ENCODE measurements around the gene MTG2. TPM values are rescaled to one million over a fixed set of nuclear protein-coding genes. Genes with fewer than 3 reads are reported as not detected.

The MTG2 gene
- total RNA-seq: 10 to 100 TPM; 18.9 to 51.2 (median 27.3) TPM

DNA sequence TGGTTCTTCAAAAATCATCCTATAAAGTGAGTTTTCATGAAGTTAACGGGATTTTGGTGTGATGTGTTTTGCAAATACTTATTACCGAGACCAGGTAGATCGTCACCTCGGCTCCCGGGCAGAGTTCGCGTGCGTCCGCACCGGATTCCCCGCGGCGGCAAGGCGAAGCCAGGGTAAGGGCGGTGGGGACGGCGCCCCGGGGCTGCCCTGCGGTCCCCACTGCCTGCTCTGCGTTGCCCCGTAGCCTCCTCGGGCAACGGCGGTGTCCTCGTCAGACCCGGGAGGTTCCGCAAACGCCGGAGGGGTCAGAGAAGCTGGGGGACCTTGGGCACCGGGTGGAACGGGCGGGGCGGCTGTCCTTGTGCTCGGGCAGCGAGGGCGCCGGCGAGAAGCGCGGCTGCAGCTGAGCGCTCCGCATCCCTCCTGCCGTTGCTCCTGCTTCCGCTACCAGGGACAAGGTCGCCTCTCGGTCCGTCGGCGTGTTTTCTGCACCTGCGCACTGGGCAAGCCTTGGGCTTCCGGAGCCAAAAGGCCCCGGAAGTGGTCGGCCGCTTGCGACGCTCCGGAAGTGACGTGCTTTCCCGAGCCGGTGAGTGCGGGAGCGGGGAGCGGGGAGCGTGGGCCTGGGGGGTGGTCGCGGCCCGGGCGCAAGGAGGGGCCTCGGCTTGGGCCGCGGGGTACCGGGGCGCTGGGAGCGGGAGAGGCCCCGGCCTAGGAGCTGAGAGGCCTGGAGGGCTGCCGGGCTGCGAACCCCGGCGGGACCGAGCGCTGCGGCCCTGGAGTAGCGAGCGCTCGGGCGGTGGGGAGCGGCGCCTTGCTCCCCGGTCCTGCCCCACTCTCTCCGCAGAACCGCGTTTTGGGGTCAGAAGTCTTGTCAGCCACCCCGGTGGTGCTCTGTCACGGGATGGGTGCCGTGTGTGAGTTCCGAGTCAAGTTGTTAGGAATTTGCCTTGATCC is at the start of gene MTG2:
MTG2 (plus strand) TSS at position 560 of the 957 bp plus-strand sequence. CDS start 10,393 bp downstream, outside the sequence.
- ATAC-seq (replicated peaks in 6 of 8): peak; percentile 92 to 98 (median 96)
- in situ Hi-C loops (cut with MboI; ENCODE audit: low pct_unique_long_range_greater_than_20kb in 2 of 9, low sequenced_read_pairs in 9 of 9, unreplicated experiment in 9 of 9): loop anchor here in 1 of 9 experiments (25.0 kb wide), 1 partner anchor 205 kb away; the partner anchor contains the start of gene RPS21
- Histone ChIP-seq H3K4me1 (replicated peaks in 1 of 2) (peaks cover 10 to 13% of the 10 kb centered on the region in 2 donors), H3K27ac (peak within 1 kb of the TSS; percentile 83 to 93), H3K4me3 (peak within 1 kb of the TSS; percentile 72 to 99 (median 81))
- 0 to 2% (median 1%) methylated on average over 2 to 16 of the region's 96 CpGs; no CpG with 5 or more reads in 2 of the 10 experiments for WGBS, 10 experiments

GRCh38 chr20:62133051-62133845 is 49.6 kb upstream of the MTG2 start:
- no peaks in the 10 kb centered on the region for H3K4me1 ChIP-seq (replicated peaks in 1 of 2)
- H3K27ac ChIP-seq: no peak overlapping the region
- in situ Hi-C loops (cut with MboI; ENCODE audit: low pct_unique_long_range_greater_than_20kb in 2 of 9, low sequenced_read_pairs in 9 of 9, unreplicated experiment in 9 of 9): loop anchor here in 5 of 9 experiments (25.0 kb wide), 1 partner anchor 121 kb away; no protein-coding TSS in a partner anchor
- 80 to 100% (median 97%) methylated on average over 1 to 6 of the region's 29 CpGs; no CpG with 5 or more reads in 6 of the 10 experiments for WGBS, 10 experiments
- ATAC-seq (replicated peaks in 6 of 8): peak in 3 of 8 experiments; percentile 5 to 19 (median 10)
- H3K4me3 ChIP-seq: no peak overlapping the region

DNA sequence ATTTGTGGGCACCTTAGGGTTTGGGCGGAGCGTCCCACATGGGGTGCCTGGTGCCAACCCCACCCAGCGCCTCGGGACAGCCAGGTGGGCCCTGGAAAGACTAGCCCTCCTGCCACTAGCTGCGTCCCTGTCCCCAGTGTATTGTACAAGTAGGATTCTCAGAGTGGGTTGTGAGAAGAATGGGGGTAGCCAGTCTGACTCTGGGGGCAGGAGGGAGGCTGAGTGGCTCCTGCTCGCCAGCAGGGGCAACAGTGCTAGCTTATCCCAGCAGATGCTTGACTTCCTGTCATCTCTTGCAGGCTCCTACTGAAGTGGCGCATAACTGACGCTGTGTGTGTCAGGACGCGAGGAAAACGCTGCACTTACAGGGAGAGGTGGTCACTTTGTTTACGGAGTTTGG is 49.0 kb upstream of the MTG2 start:
- 80 to 100% (median 91%) methylated on average over 1 to 9 of the region's 12 CpGs; no CpG with 5 or more reads in 2 of the 10 experiments for WGBS, 10 experiments
- Histone ChIP-seq H3K4me3 (no peak overlapping the region), H3K4me1 (replicated peaks in 1 of 2) (no peaks in the 10 kb centered on the region), H3K27ac (no peak overlapping the region)
- peak in 5 of 8 experiments; percentile 3 to 44 (median 3) for ATAC-seq (replicated peaks in 6 of 8)
- in situ Hi-C loops (cut with MboI; ENCODE audit: low pct_unique_long_range_greater_than_20kb in 2 of 9, low sequenced_read_pairs in 9 of 9, unreplicated experiment in 9 of 9): loop anchor here in 5 of 9 experiments (25.0 kb wide), 1 partner anchor 122 kb away; no protein-coding TSS in a partner anchor

DNA sequence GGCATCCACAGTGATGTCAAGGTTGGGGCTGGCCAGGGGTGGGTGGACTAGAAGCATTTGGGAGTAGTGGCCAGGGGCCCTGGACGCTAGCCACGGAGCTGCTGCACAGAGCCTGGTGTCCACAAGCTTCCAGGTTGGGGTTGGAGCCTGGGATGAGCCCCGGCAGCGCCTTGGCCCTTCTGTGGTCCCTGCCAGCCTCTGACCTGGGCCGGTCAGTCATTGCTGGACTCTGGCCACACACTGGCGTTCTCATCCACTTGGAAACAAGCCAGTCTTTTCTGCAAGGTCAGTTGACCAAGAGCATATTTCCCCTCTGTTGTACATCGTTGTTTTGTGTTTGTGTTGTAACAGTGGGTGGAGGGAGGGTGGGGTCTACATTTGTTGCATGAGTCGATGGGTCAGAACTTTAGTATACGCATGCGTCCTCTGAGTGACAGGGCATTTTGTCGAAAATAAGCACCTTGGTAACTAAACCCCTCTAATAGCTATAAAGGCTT is 48.0 kb upstream of the MTG2 start:
- WGBS, 10 experiments: 0 to 100% (median 76%) methylated on average over 1 to 5 of the region's 11 CpGs; no CpG with 5 or more reads in 2 of the 10 experiments
- Histone ChIP-seq H3K4me1 (replicated peaks in 1 of 2) (no peaks in the 10 kb centered on the region), H3K27ac (peak overlapping the region in 1 of 2 donors; percentile 50), H3K4me3 (no peak overlapping the region)
- in situ Hi-C loops (cut with MboI; ENCODE audit: low pct_unique_long_range_greater_than_20kb in 2 of 9, low sequenced_read_pairs in 9 of 9, unreplicated experiment in 9 of 9): loop anchor here in 5 of 9 experiments (25.0 kb wide), 1 partner anchor 122 kb away; no protein-coding TSS in a partner anchor
- peak in 5 of 8 experiments; percentile 2 to 78 (median 7) for ATAC-seq (replicated peaks in 6 of 8)

GRCh38 chr20:62135573-62136266 is 47.1 kb upstream of the MTG2 start:
- Histone ChIP-seq H3K4me3 (no peak overlapping the region), H3K27ac (no peak overlapping the region), H3K4me1 (replicated peaks in 1 of 2) (no peaks in the 10 kb centered on the region)
- ATAC-seq (replicated peaks in 6 of 8): no peak
- in situ Hi-C loops (cut with MboI; ENCODE audit: low pct_unique_long_range_greater_than_20kb in 2 of 9, low sequenced_read_pairs in 9 of 9, unreplicated experiment in 9 of 9): loop anchor here in 5 of 9 experiments (25.0 kb wide), 1 partner anchor 123 kb away; no protein-coding TSS in a partner anchor
- WGBS, 10 experiments: 89 to 100% (median 100%) methylated on average over 1 to 7 of the region's 8 CpGs; no CpG with 5 or more reads in 2 of the 10 experiments

- peak; percentile 11 to 74 (median 64) for ATAC-seq (replicated peaks in 6 of 8)
- in situ Hi-C loops (cut with MboI; ENCODE audit: low pct_unique_long_range_greater_than_20kb in 2 of 9, low sequenced_read_pairs in 9 of 9, unreplicated experiment in 9 of 9): loop anchor here in 5 of 9 experiments (25.0 kb wide), 1 partner anchor 124 kb away; no protein-coding TSS in a partner anchor
- H3K4me3 ChIP-seq: no peak overlapping the region
- no peak overlapping the region for H3K27ac ChIP-seq
- peaks cover 4 to 7% of the 10 kb centered on the region in 2 donors for H3K4me1 ChIP-seq (replicated peaks in 1 of 2)
- 32 to 64% (median 52%) methylated on average over 3 to 7 of the region's 8 CpGs for WGBS, 10 experiments
These were observed 46.3 kb upstream of the MTG2 start for GRCh38 chr20:62136283-62137091.

DNA sequence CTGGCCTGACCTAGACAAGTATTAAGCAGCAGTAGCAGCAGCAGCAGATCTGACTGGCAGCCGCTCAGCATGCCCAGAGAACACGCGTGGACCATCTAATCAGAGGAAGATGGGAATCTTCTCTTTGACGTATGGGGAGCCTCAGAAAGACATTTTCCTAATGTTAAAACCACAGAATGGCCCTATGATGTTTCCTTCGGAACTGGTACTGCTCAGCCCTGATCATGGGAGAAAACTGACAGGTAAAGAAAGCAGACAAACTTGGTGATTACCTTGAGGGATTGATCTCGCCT is 45.8 kb upstream of the MTG2 start:
- ATAC-seq (replicated peaks in 6 of 8): no peak

DNA sequence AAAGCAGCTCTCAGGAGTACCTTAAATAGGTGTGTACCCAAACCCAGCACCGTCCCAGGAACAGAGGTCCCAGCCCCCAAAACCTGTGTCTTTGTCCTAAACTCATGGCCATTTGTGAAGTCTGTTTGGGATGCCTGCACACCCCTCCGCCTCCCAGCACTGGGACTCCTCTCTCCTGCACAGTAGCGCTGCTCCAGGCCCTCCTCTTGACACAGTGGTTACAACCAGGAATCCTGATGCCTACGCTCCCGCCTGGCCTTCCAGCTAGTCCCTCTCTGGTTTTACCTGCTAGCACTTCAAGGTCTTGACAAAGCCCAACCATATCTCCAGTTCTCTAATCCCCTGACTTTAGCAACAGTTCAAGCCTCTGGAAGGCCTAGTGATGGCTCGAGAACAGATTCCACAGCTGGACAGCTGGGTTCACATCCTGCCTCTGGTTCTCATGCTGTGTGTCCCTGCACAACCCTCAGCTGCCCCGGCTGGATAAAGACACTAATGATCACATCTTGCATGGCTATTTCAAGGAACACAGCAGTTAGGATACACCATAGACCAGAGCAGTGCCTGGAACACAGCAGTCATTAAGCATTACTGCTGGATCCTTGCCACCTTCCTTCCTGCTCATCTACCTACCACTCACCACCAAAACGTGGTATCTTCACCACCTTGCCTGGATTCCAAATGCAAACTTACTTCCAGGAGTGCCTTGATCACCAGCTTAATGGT is 45.2 kb upstream of the MTG2 start:
- in situ Hi-C loops (cut with MboI; ENCODE audit: low pct_unique_long_range_greater_than_20kb in 2 of 9, low sequenced_read_pairs in 9 of 9, unreplicated experiment in 9 of 9): loop anchor here in 5 of 9 experiments (25.0 kb wide), 1 partner anchor 125 kb away; no protein-coding TSS in a partner anchor
- Histone ChIP-seq H3K4me3 (no peak overlapping the region), H3K27ac (no peak overlapping the region), H3K4me1 (replicated peaks in 1 of 2) (peaks cover 8 to 9% of the 10 kb centered on the region in 2 donors)
- WGBS, 10 experiments: 47 to 100% (median 80%) methylated on average over 1 to 7 of the region's 8 CpGs; no CpG with 5 or more reads in 1 of the 10 experiments
- no peak for ATAC-seq (replicated peaks in 6 of 8)

More for the DNA sequence above, 45.8 kb upstream of the MTG2 start:
- no peak overlapping the region for H3K27ac ChIP-seq
- no peak overlapping the region for H3K4me3 ChIP-seq
- peaks cover 8 to 9% of the 10 kb centered on the region in 2 donors for H3K4me1 ChIP-seq (replicated peaks in 1 of 2)
- WGBS, 10 experiments: 55 to 100% (median 78%) methylated on average over 1 to 5 of the region's 6 CpGs; no CpG with 5 or more reads in 1 of the 10 experiments
- in situ Hi-C loops (cut with MboI; ENCODE audit: low pct_unique_long_range_greater_than_20kb in 2 of 9, low sequenced_read_pairs in 9 of 9, unreplicated experiment in 9 of 9): loop anchor here in 5 of 9 experiments (25.0 kb wide), 1 partner anchor 125 kb away; no protein-coding TSS in a partner anchor

GRCh38 chr20:62138204-62138543 is 44.7 kb upstream of the MTG2 start:
- ATAC-seq (replicated peaks in 6 of 8): no peak
- no peak overlapping the region for H3K4me3 ChIP-seq
- H3K4me1 ChIP-seq (replicated peaks in 1 of 2): peaks cover 8 to 9% of the 10 kb centered on the region in 2 donors
- WGBS, 10 experiments: 68 to 100% (median 92%) methylated on average over 1 to 11 of the region's 11 CpGs
- no peak overlapping the region for H3K27ac ChIP-seq
- in situ Hi-C loops (cut with MboI; ENCODE audit: low pct_unique_long_range_greater_than_20kb in 2 of 9, low sequenced_read_pairs in 9 of 9, unreplicated experiment in 9 of 9): loop anchor here in 5 of 9 experiments (25.0 kb wide), 1 partner anchor 126 kb away; no protein-coding TSS in a partner anchor

- 89 to 100% (median 93%) methylated on average over 2 to 10 of the region's 10 CpGs; no CpG with 5 or more reads in 3 of the 10 experiments for WGBS, 10 experiments
- Histone ChIP-seq H3K27ac (no peak overlapping the region), H3K4me1 (replicated peaks in 1 of 2) (peaks cover 8 to 9% of the 10 kb centered on the region in 2 donors), H3K4me3 (no peak overlapping the region)
- in situ Hi-C loops (cut with MboI; ENCODE audit: low pct_unique_long_range_greater_than_20kb in 2 of 9, low sequenced_read_pairs in 9 of 9, unreplicated experiment in 9 of 9): loop anchor here in 5 of 9 experiments (25.0 kb wide), 1 partner anchor 127 kb away; no protein-coding TSS in a partner anchor
- no peak for ATAC-seq (replicated peaks in 6 of 8)
These were observed 43.9 kb upstream of the MTG2 start for GRCh38 chr20:62138912-62139311.

Measured in motor neuron (in vitro differentiated cells).